Keratinocyte (primary cell): ENCODE data around the gene GNAT2. TPM values are rescaled to one million over a fixed set of nuclear protein-coding genes. Genes with fewer than 3 reads are reported as not detected.

ENCODE experiments used
- DNase-seq: peaks from one replicate; pipeline ENCODE4 v3.0.0-alpha.2; 2011; ENCODE audit warnings: low read depth, missing footprints, low spot score
- FAIRE-seq: peaks from 2 replicates; lab custom pipeline; 2011; peaks lifted over from hg19 to GRCh38; lab: Jason Lieb, UNC
- H2AFZ ChIP-seq: 2 replicates; pipeline ENCODE4 v1.6.0; 2012; ENCODE audit warnings: low read length, control low read depth, inconsistent platforms; ENCODE audit not compliant: control insufficient read depth
- H3K27ac ChIP-seq: 2 replicates; pipeline ENCODE4 v1.5.1; 2011; ENCODE audit warnings: low read length; ENCODE audit not compliant: control insufficient read depth, insufficient read depth
- H3K27me3 ChIP-seq: 3 replicates; pipeline ENCODE4 v1.6.0; 2011; ENCODE audit warnings: low read length; ENCODE audit not compliant: control insufficient read depth, insufficient read depth; ENCODE audit errors: extremely low read depth
- H3K36me3 ChIP-seq, 2 experiments: 2 replicates in 1 of 2; 3 replicates in 1 of 2; pipeline ENCODE4 v1.5.1; 2011; ENCODE audit warnings: low read length in 2 of 2, mild to moderate bottlenecking in 1 of 2; ENCODE audit not compliant: control insufficient read depth in 2 of 2, insufficient read depth in 2 of 2; ENCODE audit errors: extremely low read depth in 1 of 2
- H3K4me1 ChIP-seq: 3 replicates; pipeline ENCODE4 v1.5.1; 2011; ENCODE audit warnings: low read length; ENCODE audit not compliant: control insufficient read depth, insufficient read depth; ENCODE audit errors: extremely low read depth
- H3K4me2 ChIP-seq: 3 replicates; pipeline ENCODE4 v1.6.0; 2011; ENCODE audit warnings: low read depth, low read length; ENCODE audit not compliant: control insufficient read depth, insufficient read depth; ENCODE audit errors: extremely low read depth
- H3K4me3 ChIP-seq, 3 experiments: fragments of 200-600 bp in 1 of 3; sonication (generic) in 1 of 3; 2 replicates in 2 of 3; 3 replicates in 1 of 3; pipeline ENCODE4 v1.5.1; 2011 to 2016; ENCODE audit warnings: low read length in 3 of 3, mild to moderate bottlenecking in 3 of 3, control low read depth in 2 of 3, inconsistent platforms in 1 of 3, low read depth in 1 of 3, mixed read lengths in 1 of 3, mixed run types in 1 of 3, moderate library complexity in 1 of 3; ENCODE audit not compliant: control insufficient read depth in 2 of 3, insufficient read depth in 2 of 3; ENCODE audit errors: extremely low read depth in 1 of 3
- H3K79me2 ChIP-seq: 2 replicates; pipeline ENCODE4 v1.6.0; 2012; ENCODE audit warnings: low read length; ENCODE audit not compliant: control insufficient read depth, insufficient read depth
- H3K9ac ChIP-seq: 3 replicates; pipeline ENCODE4 v1.6.0; 2011; ENCODE audit warnings: low read length; ENCODE audit not compliant: control insufficient read depth, insufficient read depth; ENCODE audit errors: extremely low read depth
- H3K9me1 ChIP-seq: 3 replicates; pipeline ENCODE4 v1.6.0; 2011; ENCODE audit warnings: low read length; ENCODE audit not compliant: control insufficient read depth, insufficient read depth; ENCODE audit errors: extremely low read depth
- H3K9me3 ChIP-seq: 2 replicates; pipeline ENCODE4 v1.5.1; 2012; ENCODE audit warnings: low read depth, low read length; ENCODE audit not compliant: control insufficient read depth
- H4K20me1 ChIP-seq: 3 replicates; pipeline ENCODE4 v1.6.0; 2011; ENCODE audit warnings: low read length; ENCODE audit not compliant: control insufficient read depth, insufficient read depth; ENCODE audit errors: extremely low read depth
- EZH2 ChIP-seq: IDR thresholded peaks from one replicate; pipeline ENCODE4 v1.6.1; 2012; ENCODE audit warnings: inconsistent platforms, mild to moderate bottlenecking, low read length, moderate library complexity
- dilution Hi-C: fragments of 300-500 bp; cut with MboI; formaldehyde crosslinking; loops from one replicate; pipeline ENCODE4 v1.7.0; 2020; ENCODE audit warnings: low sequenced_read_pairs; ENCODE audit not compliant: extremely low pct_ligation_motif_present
- polyA plus RNA-seq, 5 experiments: library from polyadenylated mRNA; depleted of rRNA in 3 of 5; stranded (reverse) in 3 of 5; stranded (forward) in 1 of 5; unstranded in 1 of 5; fragments of >200 nt; gene quantifications; 1 replicate in 1 of 5; 2 replicates in 3 of 5; 3 replicates in 1 of 5; pipeline versions ENCODE4 v1.2.1 to v1.2.3, GENCODE V29; 2011 to 2012; ENCODE audit warnings: missing spikeins in 2 of 5, low read depth in 1 of 5, low replicate concordance in 1 of 5
- TF ChIP-seq, protein P1 (sequence below), 3 experiments: IDR thresholded peaks in 1 of 3; conservative IDR thresholded peaks in 1 of 3; optimal IDR thresholded peaks in 1 of 3; 2 replicates in 2 of 3; 3 replicates in 1 of 3; pipeline versions ENCODE3 to v1.5.1; 2011; ENCODE audit warnings: low read length in 3 of 3, mild to moderate bottlenecking in 3 of 3, moderate library complexity in 2 of 3, control low read depth in 1 of 3, inconsistent platforms in 1 of 3; ENCODE audit not compliant: insufficient read depth in 2 of 3; ENCODE audit errors: extremely low read depth in 1 of 3

GNAT2 gene
- polyA plus RNA-seq, 1 donor (not counting 4 experiments of a cell fraction or from before 2014, with no cell fraction given), result 0.17 TPM

DNA sequence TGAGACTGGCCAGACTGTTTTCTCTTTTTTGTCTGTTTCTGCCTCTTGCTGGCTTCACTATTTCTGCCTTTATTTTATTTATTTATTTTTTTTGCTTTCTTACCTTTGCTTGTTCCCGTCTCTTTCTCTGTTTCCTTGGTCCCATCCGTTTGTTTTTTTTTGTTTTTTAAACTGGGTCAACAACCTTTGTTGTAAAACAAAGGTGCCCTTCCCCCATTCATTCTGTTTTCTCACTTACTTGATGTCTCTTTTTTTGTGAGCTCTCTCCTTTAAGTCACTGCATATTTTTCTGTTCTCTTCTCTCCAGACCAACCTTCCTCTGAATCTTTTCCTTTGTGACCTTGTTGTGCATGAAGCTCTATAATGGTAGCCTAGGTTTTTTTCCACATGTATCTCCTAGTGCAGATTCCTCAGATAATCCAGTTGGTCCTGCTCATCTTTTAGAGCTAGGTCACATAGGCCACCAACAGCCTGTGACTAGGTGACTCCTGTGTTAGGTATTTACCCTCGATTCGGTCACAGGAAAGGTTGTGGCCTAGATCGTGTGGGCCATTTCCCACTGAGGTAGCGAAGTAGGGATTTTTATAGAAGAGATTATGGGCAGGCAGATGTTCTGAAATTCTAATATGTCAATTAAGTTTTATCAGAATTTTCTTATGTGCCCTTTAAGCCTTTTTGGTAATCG lies 55.1 kb downstream of the GNAT2 start:
- no peak for FAIRE-seq
- H3K9ac ChIP-seq, result no peak overlapping the region
- no peaks in the 10 kb centered on the region for H3K9me3 ChIP-seq
- DNase-seq, result no peak
- no peak overlapping the region for H2AFZ ChIP-seq
- peaks cover 5% of the 10 kb centered on the region for H3K4me1 ChIP-seq
- H3K79me2 ChIP-seq, result peaks cover 99% of the 10 kb centered on the region
- H3K4me2 ChIP-seq, result no peak overlapping the region
- TF ChIP-seq, protein P1, sequence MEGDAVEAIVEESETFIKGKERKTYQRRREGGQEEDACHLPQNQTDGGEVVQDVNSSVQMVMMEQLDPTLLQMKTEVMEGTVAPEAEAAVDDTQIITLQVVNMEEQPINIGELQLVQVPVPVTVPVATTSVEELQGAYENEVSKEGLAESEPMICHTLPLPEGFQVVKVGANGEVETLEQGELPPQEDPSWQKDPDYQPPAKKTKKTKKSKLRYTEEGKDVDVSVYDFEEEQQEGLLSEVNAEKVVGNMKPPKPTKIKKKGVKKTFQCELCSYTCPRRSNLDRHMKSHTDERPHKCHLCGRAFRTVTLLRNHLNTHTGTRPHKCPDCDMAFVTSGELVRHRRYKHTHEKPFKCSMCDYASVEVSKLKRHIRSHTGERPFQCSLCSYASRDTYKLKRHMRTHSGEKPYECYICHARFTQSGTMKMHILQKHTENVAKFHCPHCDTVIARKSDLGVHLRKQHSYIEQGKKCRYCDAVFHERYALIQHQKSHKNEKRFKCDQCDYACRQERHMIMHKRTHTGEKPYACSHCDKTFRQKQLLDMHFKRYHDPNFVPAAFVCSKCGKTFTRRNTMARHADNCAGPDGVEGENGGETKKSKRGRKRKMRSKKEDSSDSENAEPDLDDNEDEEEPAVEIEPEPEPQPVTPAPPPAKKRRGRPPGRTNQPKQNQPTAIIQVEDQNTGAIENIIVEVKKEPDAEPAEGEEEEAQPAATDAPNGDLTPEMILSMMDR (optimal IDR thresholded peaks at IDR 0.05 in 1 of 3, IDR thresholded peaks at IDR 0.05 in 1 of 3, conservative IDR thresholded peaks at IDR 0.05 in 1 of 3; ENCODE audit: extremely low read depth in 1 of 3, insufficient read depth in 2 of 3, low read length in 3 of 3), result no peak
- TF ChIP-seq EZH2, result no peak
- no peak overlapping the region for H3K27ac ChIP-seq
- peaks cover 2% of the 10 kb centered on the region for H3K9me1 ChIP-seq
- H3K36me3 ChIP-seq, result no peaks in the 10 kb centered on the region
- H3K27me3 ChIP-seq, result no peaks in the 10 kb centered on the region
- peaks cover 17% of the 10 kb centered on the region for H4K20me1 ChIP-seq
- H3K4me3 ChIP-seq, result no peak overlapping the region
- dilution Hi-C loops, result no loop called here

DNA sequence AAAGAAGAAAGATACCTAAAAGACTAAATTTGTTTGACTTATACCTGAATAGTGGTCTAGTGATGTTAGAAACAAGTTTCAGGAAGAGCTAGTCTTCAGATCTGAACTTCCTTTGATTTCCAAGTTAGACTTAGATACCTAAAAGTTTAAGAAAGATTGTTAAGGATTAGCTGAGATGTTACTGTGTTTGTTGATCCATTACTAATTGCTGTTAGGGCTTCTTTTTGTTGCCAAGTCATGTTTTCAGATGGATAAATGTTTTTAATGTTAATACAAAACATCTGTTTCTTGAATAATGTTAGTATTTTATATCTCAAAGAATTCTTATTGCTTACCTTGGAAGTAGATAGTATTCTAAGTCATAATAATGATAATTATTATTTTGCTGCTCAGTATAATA lies 59.4 kb downstream of the GNAT2 start:
- no peak for TF ChIP-seq EZH2
- TF ChIP-seq, protein P1 (optimal IDR thresholded peaks at IDR 0.05 in 1 of 3, IDR thresholded peaks at IDR 0.05 in 1 of 3, conservative IDR thresholded peaks at IDR 0.05 in 1 of 3; ENCODE audit: extremely low read depth in 1 of 3, insufficient read depth in 2 of 3, low read length in 3 of 3), result no peak
- dilution Hi-C loops, result no loop called here
- FAIRE-seq, result no peak
- DNase-seq, result no peak
- no peaks in the 10 kb centered on the region for H3K9me3 ChIP-seq
- no peaks in the 10 kb centered on the region for H3K27me3 ChIP-seq
- no peak overlapping the region for H3K9ac ChIP-seq
- H3K79me2 ChIP-seq, result peaks cover 100% of the 10 kb centered on the region
- no peaks in the 10 kb centered on the region for H3K9me1 ChIP-seq
- no peak overlapping the region for H3K4me2 ChIP-seq
- peaks cover 36% of the 10 kb centered on the region for H4K20me1 ChIP-seq
- H3K36me3 ChIP-seq, result no peaks in the 10 kb centered on the region
- H3K4me3 ChIP-seq, result no peak overlapping the region
- H3K4me1 ChIP-seq, result no peaks in the 10 kb centered on the region
- H3K27ac ChIP-seq, result no peak overlapping the region
- no peak overlapping the region for H2AFZ ChIP-seq
